GM12878 (cell line): ENCODE data around the gene RCVRN. TPM values are rescaled to one million over a fixed set of nuclear protein-coding genes. Genes with fewer than 3 reads are reported as not detected.

Source experiments
- ATAC-seq: fragments of 200-7000 bp; cut with Tn5 transposase; 3 replicates; pipeline ENCODE4 v1.9.1; 2020; ENCODE audit warnings: mild to moderate bottlenecking, moderate library complexity
- Bru-seq: library from RNA; stranded (reverse); fragments of 400-500 nt; gene quantifications from one replicate; lab custom pipeline; 2021; lab: Mats Ljungman, UMichigan
- BruChase-seq, 2 experiments: library from RNA; stranded (reverse); fragments of 400-500 nt; gene quantifications; one replicate each; lab custom pipeline; 2021; lab: Mats Ljungman, UMichigan
- BruUV-seq: library from RNA; stranded (reverse); fragments of 400-500 nt; replicated peaks from 2 replicates; lab custom pipeline; 2021; lab: Mats Ljungman, UMichigan
- CTCF ChIA-PET: fragments of 300-600 bp; sonication (Branson Sonifier 250); formaldehyde crosslinking; extraction: SDS; loops from one replicate; lab custom pipeline; 2021; ENCODE audit warnings: inconsistent platforms; lab: Yijun Ruan, JAX
- POLR2A ChIA-PET: fragments of 350-600 bp; formaldehyde crosslinking; extraction: SDS; loops from one replicate; lab custom pipeline; 2021; ENCODE audit warnings: inconsistent platforms; lab: Charles Lee
- RAD21 ChIA-PET: fragments of 300-600 bp; sonication (Branson Sonifier 250); formaldehyde crosslinking; loops from one replicate; lab custom pipeline; 2023; ENCODE audit warnings: antibody characterized with exemption; ENCODE audit not compliant: unreplicated experiment; lab: Charles Lee
- SMC1A ChIA-PET: fragments of 300-600 bp; sonication (Branson Sonifier 250); formaldehyde crosslinking; loops from one replicate; lab custom pipeline; 2023; ENCODE audit not compliant: unreplicated experiment, uncharacterized antibody; lab: Charles Lee
- DNase-seq: peaks from one replicate; pipeline ENCODE4 v3.0.0-alpha.2; 2011; ENCODE audit warnings: low read depth, low spot score
- FAIRE-seq: peaks from 3 replicates; lab custom pipeline; 2011; peaks lifted over from hg19 to GRCh38; lab: Jason Lieb, UNC
- H2AFZ ChIP-seq: 2 replicates; pipeline ENCODE4 v1.6.0; 2011; ENCODE audit warnings: low read depth, low read length, control low read depth; ENCODE audit not compliant: control insufficient read depth
- H3K27ac ChIP-seq: 2 replicates; pipeline ENCODE4 v1.5.1; 2011; ENCODE audit warnings: control low read depth; ENCODE audit not compliant: control insufficient read depth, insufficient read depth
- H3K27me3 ChIP-seq, 2 experiments: replicated peaks in 1 of 2; 2 replicates each; pipeline versions ENCODE4 v1.6.0 to v1.6.1; 2011; ENCODE audit warnings: low read length in 1 of 2; ENCODE audit not compliant: control insufficient read depth in 2 of 2, insufficient read depth in 2 of 2
- H3K36me3 ChIP-seq, 2 experiments: 2 replicates each; pipeline ENCODE4 v1.5.1; 2011; ENCODE audit warnings: low read length in 1 of 2; ENCODE audit not compliant: control insufficient read depth in 2 of 2, insufficient read depth in 2 of 2
- H3K4me1 ChIP-seq: 2 replicates; pipeline ENCODE4 v1.6.1; 2011; ENCODE audit warnings: mild to moderate bottlenecking, low read length, moderate library complexity, mixed read lengths; ENCODE audit not compliant: control insufficient read depth, insufficient read depth
- H3K4me2 ChIP-seq: 2 replicates; pipeline ENCODE4 v1.6.0; 2011; ENCODE audit warnings: control low read depth; ENCODE audit not compliant: control insufficient read depth, insufficient read depth
- H3K4me3 ChIP-seq: fragments of 200-600 bp; sonication (generic); 2 replicates; pipeline ENCODE4 v1.5.1; 2016
- H3K79me2 ChIP-seq: 2 replicates; pipeline ENCODE4 v1.6.0; 2011; ENCODE audit warnings: low read length; ENCODE audit not compliant: control insufficient read depth, insufficient read depth
- H3K9ac ChIP-seq: 2 replicates; pipeline ENCODE4 v1.8.0; 2011; ENCODE audit warnings: low read length, control low read depth, mixed read lengths; ENCODE audit not compliant: control insufficient read depth, insufficient read depth
- H3K9me3 ChIP-seq: replicated peaks from 3 replicates; pipeline ENCODE4 v1.5.1; 2011; ENCODE audit warnings: mild to moderate bottlenecking, low read length; ENCODE audit not compliant: control insufficient read depth, insufficient read depth
- H4K20me1 ChIP-seq: 2 replicates; pipeline ENCODE4 v1.6.0; 2011; ENCODE audit not compliant: control insufficient read depth, insufficient read depth
- HDGF ChIP-seq: fragments of 450-650 bp; IDR thresholded peaks from 2 replicates; pipeline ENCODE4 v1.6.1; 2016; ENCODE audit warnings: antibody characterized with exemption
- IRF4 ChIP-seq: IDR thresholded peaks from 2 replicates; pipeline ENCODE4 v1.6.1; 2011; ENCODE audit warnings: low read depth, low read length
- MYB ChIP-seq: fragments of 150-350 bp; IDR thresholded peaks from 2 replicates; pipeline ENCODE4 v1.6.1; 2014; ENCODE audit warnings: mild to moderate bottlenecking, low read depth, low read length, borderline replicate concordance
- NFXL1 ChIP-seq: fragments of 450-650 bp; IDR thresholded peaks from 2 replicates; pipeline ENCODE4 v1.6.1; 2017; ENCODE audit warnings: antibody characterized with exemption, mild to moderate bottlenecking, borderline replicate concordance
- SMAD5 ChIP-seq: IDR thresholded peaks from 2 replicates; pipeline ENCODE4 v1.6.1; 2016; ENCODE audit warnings: antibody characterized with exemption, low read depth
- SRF ChIP-seq, 2 experiments: IDR thresholded peaks; 2 replicates each; pipeline ENCODE4 v1.6.1; 2011; ENCODE audit warnings: low read depth in 2 of 2, low read length in 2 of 2, mild to moderate bottlenecking in 1 of 2, moderate library complexity in 1 of 2
- TAF1 ChIP-seq: IDR thresholded peaks from 2 replicates; pipeline ENCODE4 v1.6.1; 2011; ENCODE audit warnings: mild to moderate bottlenecking, low read depth, low read length, borderline replicate concordance
- WGBS: methylation state at CpG from one replicate; pipeline ENCODE4 v1.1.6; 2016; ENCODE audit warnings: low lambda C conversion rate; ENCODE audit not compliant: insufficient replicate concordance, insufficient coverage; ENCODE audit errors: missing lambda C conversion rate; 5-methylcytosine and 5-hydroxymethylcytosine counted together
- in situ Hi-C: fragments of 300-500 bp; cut with MboI; formaldehyde crosslinking; loops from 9 replicates; pipeline ENCODE4 v1.14.3; 2018; ENCODE audit warnings: mixed read lengths
- intact Hi-C: fragments of 100-400 bp; cut with micrococcal nuclease; formaldehyde crosslinking; loops from one replicate; pipeline ENCODE4 v1.14.2; 2022; ENCODE audit not compliant: unreplicated experiment
- long read RNA-seq, 2 experiments: library from polyadenylated mRNA; unstranded; transcript quantifications; one replicate each; pipeline ENCODE4 v2.0.0, GENCODE V29; 2019 to 2020
- polyA minus RNA-seq, 3 experiments: library from RNA; depleted of rRNA, polyadenylated mRNA; stranded (reverse); fragments of >200 nt; gene quantifications; 2 replicates each; pipeline ENCODE4 v1.2.3, GENCODE V29; 2011
- polyA plus RNA-seq, 11 experiments: library from polyadenylated mRNA; depleted of rRNA in 4 of 11; unstranded in 6 of 11; stranded (reverse) in 5 of 11; fragments of >200 nt; fragmentation: Nextera tagmentation in 4 of 11; fragmentation: Illumina TruSeq in 1 of 11; extraction: Ambion mirVana in 4 of 11; extraction: Trizol in 1 of 11; gene quantifications; 1 replicate in 1 of 11; 2 replicates in 10 of 11; pipeline versions ENCODE4 v1.2.1 to v1.2.3, GENCODE V29; 2011 to 2016; ENCODE audit warnings: inconsistent platforms in 2 of 11, missing spikeins in 2 of 11, low read depth in 1 of 11
- total RNA-seq, 4 experiments: library from RNA; depleted of rRNA in 3 of 4; stranded (reverse); fragments of >200 nt in 3 of 4; fragmentation: Illumina TruSeq in 1 of 4; extraction: Trizol in 1 of 4; gene quantifications; 2 replicates each; pipeline versions ENCODE4 v1.2.1 to v1.2.3, GENCODE V29; 2013 to 2021
- TF ChIP-seq, protein P1 (sequence below), 3 experiments: IDR thresholded peaks in 2 of 3; conservative IDR thresholded peaks in 1 of 3; 2 replicates each; pipeline ENCODE4 v1.5.1; 2011; ENCODE audit warnings: low read depth in 3 of 3, low read length in 3 of 3, mild to moderate bottlenecking in 3 of 3, control low read depth in 2 of 3, moderate library complexity in 2 of 3, inconsistent platforms in 1 of 3, mixed read lengths in 1 of 3; ENCODE audit not compliant: control insufficient read depth in 2 of 3, insufficient read depth in 1 of 3; ENCODE audit errors: extremely low read depth in 1 of 3

Gene RCVRN
- not detected in 2 replicates for total RNA-seq (2013; cell fraction: nucleolus; rRNA removed)
- total RNA-seq (2014; rRNA removed) = 0.23 TPM in 1 of 2 replicates, not detected in the other
- total RNA-seq (2014; rRNA removed; fragmentation: Illumina TruSeq; extraction: Trizol) = not detected in 2 replicates
- total RNA-seq (2021) = 0.13 TPM in 1 of 2 replicates, not detected in the other
- polyA plus RNA-seq (2011; ENCODE audit: low read depth) = not detected
- 0.07 TPM in 1 of 2 replicates, not detected in the other for polyA plus RNA-seq (2011; rRNA removed)
- polyA plus RNA-seq (2011; cell fraction: cytosol; rRNA removed) = not detected in 2 replicates
- polyA plus RNA-seq (2011; cell fraction: nucleus; rRNA removed) = 0.07 TPM in 2 replicates
- polyA plus RNA-seq (2012) = 0.08 and 0.11 TPM in 2 replicates
- 0.19 TPM in 1 of 2 replicates, not detected in the other for polyA plus RNA-seq (2014; fragmentation: Illumina TruSeq; extraction: Trizol)
- under 1 TPM in 1 of 2 experiments, not detected in 1; 0.09 TPM for polyA plus RNA-seq (2014; fragmentation: Nextera tagmentation; extraction: Ambion mirVana)
- 0.03 TPM in 1 of 2 replicates, not detected in the other for polyA plus RNA-seq (2014; rRNA removed)
- polyA plus RNA-seq (2016; fragmentation: Nextera tagmentation; extraction: Ambion mirVana) = not detected
- polyA minus RNA-seq (2011; rRNA and poly(A)+ RNA removed) = 0.15 TPM in 1 of 2 replicates, not detected in the other
- polyA minus RNA-seq (2011; cell fraction: cytosol; rRNA and poly(A)+ RNA removed) = not detected in 2 replicates
- 0.12 and 0.19 TPM in 2 replicates for polyA minus RNA-seq (2011; cell fraction: nucleus; rRNA and poly(A)+ RNA removed)
- percentile 17 among the genes with signal in this experiment for Bru-seq, nascent RNA
- percentile 19 among the genes with signal in this experiment for BruChase-seq, experiment 1, labeled RNA remaining after a 6-hour chase
- BruChase-seq, experiment 2, labeled RNA remaining after a 2-hour chase = percentile 25 among the genes with signal in this experiment
- long read RNA-seq, experiment 1 = 0 reads
- long read RNA-seq, experiment 2 = 0 reads

DNA sequence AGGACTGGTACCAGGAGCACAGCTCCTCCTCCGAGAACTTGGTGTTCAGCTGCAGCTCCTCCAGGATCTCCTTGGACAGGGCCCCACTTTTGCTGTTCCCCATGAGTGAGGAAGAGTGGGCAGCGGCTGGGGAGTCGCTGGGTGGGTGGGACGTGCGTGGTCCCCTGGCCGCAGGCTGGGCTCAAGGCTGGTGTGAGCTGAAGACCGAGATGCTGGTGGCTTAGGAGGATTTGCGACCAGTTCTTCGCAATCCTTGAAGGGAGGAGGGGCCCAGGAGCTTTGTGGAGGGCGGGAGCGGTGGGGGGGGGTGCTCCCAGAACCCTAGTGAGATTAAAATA lies at the start of gene RCVRN:
RCVRN (minus strand) TSS at position 194 of the 338 bp plus-strand sequence; CDS start at position 103, 91 bp downstream.
- TF ChIP-seq HDGF (no peak), IRF4 (no peak), NFXL1 (no peak), MYB (no peak), SMAD5 (no peak), TAF1 (no peak), SRF (IDR thresholded peaks at IDR 0.05; ENCODE audit: low read depth in 2 of 2, low read length in 2 of 2) (no peak)
- TF ChIP-seq, protein P1, sequence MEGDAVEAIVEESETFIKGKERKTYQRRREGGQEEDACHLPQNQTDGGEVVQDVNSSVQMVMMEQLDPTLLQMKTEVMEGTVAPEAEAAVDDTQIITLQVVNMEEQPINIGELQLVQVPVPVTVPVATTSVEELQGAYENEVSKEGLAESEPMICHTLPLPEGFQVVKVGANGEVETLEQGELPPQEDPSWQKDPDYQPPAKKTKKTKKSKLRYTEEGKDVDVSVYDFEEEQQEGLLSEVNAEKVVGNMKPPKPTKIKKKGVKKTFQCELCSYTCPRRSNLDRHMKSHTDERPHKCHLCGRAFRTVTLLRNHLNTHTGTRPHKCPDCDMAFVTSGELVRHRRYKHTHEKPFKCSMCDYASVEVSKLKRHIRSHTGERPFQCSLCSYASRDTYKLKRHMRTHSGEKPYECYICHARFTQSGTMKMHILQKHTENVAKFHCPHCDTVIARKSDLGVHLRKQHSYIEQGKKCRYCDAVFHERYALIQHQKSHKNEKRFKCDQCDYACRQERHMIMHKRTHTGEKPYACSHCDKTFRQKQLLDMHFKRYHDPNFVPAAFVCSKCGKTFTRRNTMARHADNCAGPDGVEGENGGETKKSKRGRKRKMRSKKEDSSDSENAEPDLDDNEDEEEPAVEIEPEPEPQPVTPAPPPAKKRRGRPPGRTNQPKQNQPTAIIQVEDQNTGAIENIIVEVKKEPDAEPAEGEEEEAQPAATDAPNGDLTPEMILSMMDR (IDR thresholded peaks at IDR 0.05 in 2 of 3, conservative IDR thresholded peaks at IDR 0.05 in 1 of 3; ENCODE audit: control insufficient read depth in 2 of 3, extremely low read depth in 1 of 3, insufficient read depth in 1 of 3, low read depth in 3 of 3, low read length in 3 of 3) = no peak
- no peak for FAIRE-seq
- in situ Hi-C loops (no loop called here), intact Hi-C loops (no loop called here)
- Histone ChIP-seq H3K4me2 (no peak within 1 kb of the TSS), H3K9ac (no peak within 1 kb of the TSS), H4K20me1 (no peaks in the 10 kb centered on the region), H3K9me3 (no peaks in the 10 kb centered on the region), H3K4me1 (no peaks in the 10 kb centered on the region), H3K4me3 (no peak within 1 kb of the TSS), H3K27ac (no peak within 1 kb of the TSS), H3K27me3 (peaks cover 0 to 2% of the 10 kb centered on the region in 2 experiments; a peak in 1 of 4 replicates), H3K36me3 (no peaks in the 10 kb centered on the region), H3K79me2 (no peaks in the 10 kb centered on the region), H2AFZ (no peak within 1 kb of the TSS)
- ATAC-seq = no peak
- DNase-seq = no peak
- ChIA-PET CTCF (no interaction called here), POLR2A (no interaction called here), SMC1A (no interaction called here), RAD21 (no interaction called here)
- no TSS peak for BruUV-seq
- 18% methylated on average over 1 of the region's 11 CpGs for WGBS
